ENCODE data around the gene ATOH8.
"Not testable (repeated sequence)": the region's sequence is repeated elsewhere in the genome, so short reads cannot be mapped to it uniquely, and the experiment has no call there.

ATOH8 gene

DNA sequence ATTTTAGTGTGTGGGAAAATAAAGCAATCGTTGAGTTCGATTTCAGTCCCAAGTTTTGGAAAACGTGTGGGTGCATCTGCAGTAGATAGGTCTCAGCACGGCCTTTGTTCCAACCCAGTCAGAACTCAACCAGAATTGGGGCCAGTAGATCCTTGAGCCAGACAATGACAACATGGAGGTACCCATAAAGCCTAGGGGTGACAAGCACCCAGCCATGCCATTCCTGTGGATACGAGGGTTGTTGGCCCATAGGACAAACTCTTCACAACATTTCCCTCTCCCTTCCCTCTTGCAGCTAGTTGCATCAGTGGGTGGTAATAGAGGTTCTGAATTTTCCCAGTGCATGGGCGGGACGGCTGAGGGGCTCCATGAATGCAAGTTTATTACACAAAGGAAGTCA lies 74.9 kb downstream of the ATOH8 start:
- DNase-seq: no peak

- DNase-seq: not testable (repeated sequence)
Observed at GRCh38 chr2:85829394-85829793, 75.6 kb downstream of the ATOH8 start.

- no peak for DNase-seq
Observed at GRCh38 chr2:85830645-85831044, 76.9 kb downstream of the ATOH8 start.

GRCh38 chr2:85831735-85832134 lies 77.9 kb downstream of the ATOH8 start:
- DNase-seq: no peak

DNA sequence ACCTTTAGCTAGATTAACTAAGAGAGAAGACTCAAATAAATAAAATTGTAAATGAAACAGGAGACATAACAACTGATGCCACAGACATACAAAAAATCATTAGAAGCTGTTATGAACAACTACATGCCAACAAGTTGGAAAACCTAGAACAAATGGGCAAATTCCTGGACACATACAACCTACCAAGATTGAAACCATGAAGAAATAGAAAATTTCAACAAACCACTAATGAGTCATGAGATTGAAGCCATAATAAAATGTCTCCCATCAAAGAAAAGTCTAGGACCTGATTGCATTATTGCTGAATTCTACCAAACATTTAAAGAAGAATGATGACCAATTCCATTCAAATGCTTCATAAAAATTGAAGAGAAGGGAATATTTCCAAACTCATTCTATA lies 80.7 kb downstream of the ATOH8 start:
- DNase-seq: no peak
